C1 segment of cervical spinal cord (tissue), 14 donors: ENCODE data around the gene RIMBP3C.
"Not testable (repeated sequence)": the region's sequence is repeated elsewhere in the genome, so short reads cannot be mapped to it uniquely, and the experiment has no call there.

Source experiments
- DNase-seq, 14 donors: peaks; one replicate each; lab custom pipeline; 2025; lab: John Stamatoyannopoulos, UW

The RIMBP3C gene

DNA sequence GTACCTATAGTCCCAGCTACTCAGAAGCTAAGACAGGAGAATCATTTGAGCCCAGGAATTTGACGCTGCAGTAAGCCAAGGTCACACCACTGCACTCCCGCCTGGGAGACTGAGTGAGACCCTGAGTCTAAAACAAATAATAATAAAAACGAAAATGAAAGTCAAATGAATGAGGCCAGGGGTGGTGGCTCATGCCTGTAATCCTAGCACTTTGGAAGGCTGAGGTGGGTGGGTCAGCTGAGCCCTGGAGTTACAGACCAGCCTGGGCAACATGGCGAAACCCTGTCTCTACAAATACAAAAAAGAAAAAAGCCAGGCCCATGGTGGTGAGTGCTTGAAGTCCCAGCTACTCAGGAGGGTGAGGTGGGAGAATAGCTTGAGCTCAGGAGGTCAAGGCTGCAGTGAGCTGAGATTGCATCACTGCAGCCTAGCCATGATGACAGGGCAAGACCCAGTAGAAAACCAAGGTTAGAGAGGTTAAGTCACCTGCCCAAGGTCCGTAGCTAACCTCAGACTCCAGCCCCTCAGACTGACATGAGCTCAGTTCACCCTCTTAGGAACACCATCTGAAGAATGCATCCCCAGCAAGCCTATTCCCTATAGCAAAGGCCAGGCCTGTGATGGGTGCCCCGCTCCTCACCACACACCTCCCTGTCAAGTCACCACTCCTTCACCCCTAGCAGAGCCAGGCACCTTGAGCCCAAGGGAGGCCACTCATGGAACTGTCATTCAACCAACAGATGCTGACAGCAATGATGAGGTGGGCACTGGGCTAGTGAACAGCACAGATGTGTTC is 24.4 kb downstream of the RIMBP3C start:
- DNase-seq: not testable (repeated sequence)

DNA sequence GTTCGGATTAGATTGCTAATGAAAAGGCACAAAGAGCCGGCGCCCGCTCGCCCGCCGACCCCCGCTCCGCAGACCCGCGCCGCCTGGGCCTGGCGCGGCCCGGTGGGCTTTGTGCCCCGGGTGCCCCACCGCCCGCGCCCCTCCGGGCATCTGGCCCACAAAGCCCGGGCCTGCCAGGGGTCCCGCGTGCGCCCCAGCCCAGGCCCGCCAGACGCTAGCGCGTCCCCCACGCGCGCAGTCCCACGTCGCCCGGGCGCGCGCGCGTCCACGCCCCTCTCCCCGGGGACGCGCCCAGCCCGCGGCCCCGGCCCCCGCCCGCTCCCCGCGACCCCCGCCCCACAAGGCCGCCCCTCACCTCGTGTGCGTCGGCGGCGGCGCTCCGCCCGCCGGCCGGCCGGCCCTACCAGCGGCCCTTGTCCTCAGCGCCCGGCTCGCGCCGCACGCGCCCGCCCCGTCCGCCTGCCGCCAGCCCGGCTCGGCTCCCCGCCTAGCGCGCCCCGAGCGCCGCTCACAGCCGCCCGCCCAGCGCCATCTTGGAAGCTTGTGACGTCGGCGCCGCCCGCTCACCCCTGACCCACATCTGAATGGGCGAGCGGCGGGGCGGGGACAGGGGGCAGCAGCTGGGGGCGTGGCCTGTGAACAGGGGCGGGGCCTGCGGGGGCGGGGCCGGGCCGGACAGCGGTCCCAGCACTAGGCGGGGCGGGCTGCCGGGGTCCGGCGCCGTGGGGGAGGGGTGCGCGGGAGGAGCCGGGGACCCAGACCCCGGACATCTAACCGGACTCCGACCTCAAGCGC is 34.1 kb downstream of the RIMBP3C start:
- not testable (repeated sequence) for DNase-seq

DNA sequence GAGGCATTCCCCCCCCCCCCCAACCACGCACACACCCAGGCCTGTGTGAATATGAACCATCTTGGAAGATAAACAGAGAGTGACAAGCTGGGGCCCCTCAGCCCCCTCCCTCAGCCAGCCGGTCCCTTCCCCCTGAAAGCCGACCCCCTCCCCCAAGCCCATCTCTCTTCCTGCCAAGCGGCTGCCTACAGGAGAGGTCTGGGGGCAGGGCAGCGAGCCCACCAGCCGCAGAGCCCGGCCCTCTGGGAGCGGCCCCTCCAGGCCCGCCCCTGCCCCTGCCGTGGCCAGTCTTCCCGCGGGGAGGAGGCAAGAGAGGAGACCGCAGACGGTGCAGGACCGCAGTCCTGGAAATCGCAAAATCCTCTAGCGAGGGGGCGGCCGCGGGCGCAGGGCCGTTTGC is 34.7 kb downstream of the RIMBP3C start:
- DNase-seq: not testable (repeated sequence)

DNA sequence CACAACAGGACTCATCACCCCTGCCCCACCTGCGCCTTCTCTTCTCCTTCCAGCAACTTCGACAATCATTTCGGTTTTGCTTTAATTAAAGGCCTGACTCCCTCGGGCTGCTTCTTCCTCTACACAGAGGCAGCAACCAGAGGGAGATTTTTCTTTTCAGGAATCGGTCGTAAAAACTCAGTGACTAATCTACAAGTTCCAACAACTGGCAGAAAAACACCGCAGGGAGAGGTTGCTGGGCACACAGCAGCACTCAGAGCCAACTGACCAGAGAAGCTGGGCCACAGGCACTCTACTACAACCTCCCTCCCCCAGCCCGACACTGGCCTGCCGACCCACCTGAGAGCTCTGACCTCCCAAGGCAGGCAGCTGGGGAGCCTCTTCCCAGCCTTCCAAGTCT is 36.0 kb downstream of the RIMBP3C start:
- not testable (repeated sequence) for DNase-seq

DNA sequence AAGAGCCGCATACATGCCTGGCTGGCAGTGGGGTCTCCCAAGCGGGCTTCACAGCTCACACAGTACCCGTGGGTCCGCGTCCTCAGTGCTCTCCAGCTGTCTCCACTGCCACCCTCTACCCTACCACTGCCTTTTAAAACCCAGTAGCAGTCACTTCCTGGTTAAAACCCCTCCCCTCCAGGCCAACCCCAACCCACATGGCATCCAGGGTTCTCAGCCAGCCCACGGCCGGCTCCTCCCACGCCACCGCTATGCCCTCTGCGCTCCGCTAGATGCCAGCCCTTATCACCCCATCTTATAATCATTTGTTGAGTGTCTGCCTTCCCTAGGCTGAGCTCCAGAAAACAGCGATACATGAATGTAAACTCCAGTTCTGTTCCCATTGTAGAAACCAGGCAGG is 37.1 kb downstream of the RIMBP3C start:
- not testable (repeated sequence) for DNase-seq

DNA sequence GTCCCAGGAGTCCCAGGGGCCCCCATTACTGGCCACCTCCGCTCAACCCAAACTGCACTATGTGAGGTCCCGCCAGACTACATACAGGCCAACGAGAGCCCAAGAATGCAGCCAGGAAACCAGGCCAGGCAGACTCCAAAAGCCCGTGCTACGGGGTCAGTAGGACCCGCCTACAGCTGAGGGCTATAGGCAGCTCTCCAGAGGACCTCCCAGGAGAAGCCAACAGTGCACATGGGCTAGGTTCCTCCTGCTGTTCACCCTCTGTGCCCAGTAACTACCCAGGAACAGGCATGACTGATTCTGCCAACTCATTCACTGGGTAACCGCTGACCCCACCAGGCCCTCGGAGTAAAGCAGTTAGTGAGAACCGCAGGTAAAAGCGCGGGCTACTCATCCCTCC is 39.2 kb downstream of the RIMBP3C start:
- DNase-seq: not testable (repeated sequence)

DNA sequence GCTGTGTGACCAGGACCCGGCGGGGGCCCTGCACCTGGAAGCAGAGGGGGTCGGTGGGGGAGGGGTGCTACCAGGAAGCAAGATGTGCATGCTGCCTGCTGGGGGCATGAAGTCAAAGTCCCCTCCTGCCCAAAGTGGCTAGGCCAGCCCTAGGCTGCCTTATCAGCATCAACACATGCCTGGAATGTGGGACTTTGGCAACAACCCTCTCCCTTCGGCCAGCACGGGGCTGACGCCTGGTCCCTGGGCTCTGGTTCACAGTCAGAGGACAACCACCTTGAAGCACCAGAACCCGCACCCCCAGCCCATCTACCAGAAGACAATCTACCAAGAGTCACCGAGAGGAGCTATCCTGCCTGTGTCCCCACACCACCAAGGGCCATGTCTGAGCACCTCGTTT is 40.9 kb downstream of the RIMBP3C start:
- not testable (repeated sequence) for DNase-seq

DNA sequence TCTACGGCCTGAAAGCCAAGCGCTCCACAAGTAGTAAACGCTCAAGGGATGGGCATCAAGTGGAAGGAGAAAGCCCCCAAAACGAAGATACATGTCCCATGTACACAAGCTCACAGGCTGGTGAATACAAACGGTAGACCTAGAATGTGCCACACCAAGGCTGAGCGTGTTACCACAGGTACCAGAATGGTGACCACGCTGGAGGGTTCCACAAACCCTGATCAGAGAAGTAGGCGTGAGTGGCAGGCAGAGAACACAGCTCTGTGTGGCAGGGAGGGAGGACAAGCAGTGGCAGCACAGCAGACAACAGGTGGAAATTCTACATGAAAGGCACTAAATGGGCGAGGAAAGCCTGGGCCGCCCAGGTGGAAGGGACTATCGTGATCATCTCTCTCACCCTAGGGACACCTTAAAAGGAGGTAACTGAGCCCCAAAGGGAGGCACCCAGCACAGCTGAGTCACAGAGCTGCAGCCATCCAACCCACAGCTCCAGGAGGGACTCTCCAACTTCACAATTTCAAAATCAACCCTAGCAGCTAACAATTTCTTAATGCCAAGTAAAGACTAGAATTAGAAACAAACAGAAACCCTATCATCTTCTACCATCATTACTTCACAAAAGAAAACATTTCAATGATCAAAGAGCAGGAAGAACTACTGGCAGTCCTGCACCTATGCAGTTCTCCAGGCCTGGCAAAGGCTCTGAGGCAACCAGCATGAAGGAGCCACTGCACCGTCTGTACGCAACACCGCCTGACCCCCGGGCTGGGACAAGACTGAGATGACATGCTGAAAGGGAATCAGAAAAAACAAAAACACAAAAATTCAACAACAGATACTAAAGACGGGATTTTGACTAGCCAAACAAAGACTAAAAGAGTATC is 51.4 kb downstream of the RIMBP3C start:
- not testable (repeated sequence) for DNase-seq

DNA sequence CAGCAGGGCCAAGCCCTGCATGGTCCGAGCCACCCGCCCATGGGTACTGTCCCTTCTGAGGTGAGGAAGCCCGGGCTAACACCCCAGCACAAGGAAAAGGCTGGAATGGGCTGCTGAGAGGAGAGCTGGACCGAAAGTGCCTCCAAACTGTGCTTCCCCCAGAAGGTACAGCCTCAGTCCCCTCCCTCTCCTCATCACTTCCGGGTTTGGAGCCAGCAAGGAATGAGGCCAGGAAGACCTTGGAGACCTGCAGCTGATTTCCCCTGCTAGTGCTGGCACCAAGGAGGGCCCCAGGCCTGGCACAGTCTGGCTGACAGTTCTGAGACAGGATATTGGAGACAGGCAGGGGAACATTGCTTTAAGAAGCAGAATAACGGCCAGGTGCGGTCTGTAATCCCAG is 52.8 kb downstream of the RIMBP3C start:
- DNase-seq: not testable (repeated sequence)

DNA sequence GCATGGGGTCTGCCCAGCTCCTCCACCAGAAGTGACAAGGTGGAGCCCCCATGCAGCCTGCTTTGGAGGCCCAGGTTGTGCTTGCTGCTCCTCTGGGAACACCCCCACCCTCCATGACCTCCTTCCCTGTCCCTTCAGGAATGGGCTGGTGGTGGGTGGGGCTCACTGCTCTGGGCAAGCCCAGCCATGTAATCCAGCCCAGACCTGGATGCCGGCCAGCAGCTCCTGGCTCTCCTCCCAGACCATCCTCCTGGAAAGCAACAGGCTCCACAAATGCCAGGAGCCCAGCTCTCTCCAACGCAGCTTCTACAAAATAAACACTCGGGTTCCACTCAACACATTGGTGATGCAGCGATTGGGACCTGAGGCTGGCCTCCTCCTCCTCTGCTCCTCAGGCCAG is 53.3 kb downstream of the RIMBP3C start:
- DNase-seq: not testable (repeated sequence)
